ENCODE results near the gene NFIC.
"Not testable (repeated sequence)": the region's sequence is repeated elsewhere in the genome, so short reads cannot be mapped to it uniquely, and the experiment has no call there.

NFIC gene

GRCh38 chr19:3345850-3346460, 20.4 kb upstream of the NFIC start:
- no peak overlapping the region for H3K4me3 ChIP-seq (ENCODE audit: low read length)
- TF ChIP-seq CTCF (IDR thresholded peaks at IDR 0.05; ENCODE audit: insufficient read depth, low read depth, low read length, missing control alignments) = no peak
- DNase-seq (ENCODE audit: low read depth) = no peak

DNA sequence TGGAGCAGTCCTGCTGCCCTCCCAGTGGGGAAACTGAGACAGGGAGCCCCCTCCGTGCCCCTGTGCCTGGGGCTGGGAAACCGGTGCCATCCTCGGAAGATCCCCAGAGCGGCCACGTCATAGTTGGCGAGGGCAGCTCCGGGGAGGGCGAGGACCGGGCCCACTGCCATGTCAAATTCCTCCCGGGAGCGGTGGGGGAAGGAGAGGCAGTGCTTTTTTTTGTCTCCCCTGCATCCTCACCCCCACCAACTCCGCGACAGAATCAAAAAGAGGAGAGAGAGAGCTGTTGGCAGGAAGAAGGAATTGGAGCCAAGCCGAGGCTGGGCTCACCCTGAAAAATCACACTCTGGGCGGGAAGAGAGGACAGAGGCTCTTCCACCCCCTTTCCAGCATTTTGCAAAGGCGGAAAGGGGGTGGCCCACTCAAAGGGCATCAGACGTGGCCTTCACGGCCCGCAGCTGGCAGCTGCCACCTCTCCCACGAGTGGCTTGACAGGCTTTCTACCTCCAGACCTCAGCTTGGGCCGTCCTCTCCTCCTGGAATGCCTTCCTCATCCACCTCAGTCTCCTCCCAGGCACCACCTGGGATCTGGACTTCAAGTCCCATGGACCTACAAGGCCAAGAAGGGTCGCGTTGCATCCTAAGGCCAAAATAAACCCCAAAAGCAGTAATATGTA, 19.6 kb upstream of the NFIC start:
- no peak overlapping the region for H3K4me3 ChIP-seq (ENCODE audit: low read length)
- no peak for DNase-seq (ENCODE audit: low read depth)
- TF ChIP-seq CTCF (IDR thresholded peaks at IDR 0.05; ENCODE audit: insufficient read depth, low read depth, low read length, missing control alignments) = no peak

- no peak overlapping the region for H3K4me3 ChIP-seq (ENCODE audit: low read length)
- TF ChIP-seq CTCF (IDR thresholded peaks at IDR 0.05; ENCODE audit: insufficient read depth, low read depth, low read length, missing control alignments) = no peak
- no peak for DNase-seq (ENCODE audit: low read depth)
Measured at GRCh38 chr19:3348042-3348441, 18.3 kb upstream of the NFIC start.

GRCh38 chr19:3348469-3348868, 17.9 kb upstream of the NFIC start:
- not testable (repeated sequence) for DNase-seq (ENCODE audit: low read depth); H3K4me3 ChIP-seq (ENCODE audit: low read length)

GRCh38 chr19:3350014-3350663, 16.2 kb upstream of the NFIC start:
- no peak overlapping the region for H3K4me3 ChIP-seq (ENCODE audit: low read length)
- no peak for TF ChIP-seq CTCF (IDR thresholded peaks at IDR 0.05; ENCODE audit: insufficient read depth, low read depth, low read length, missing control alignments)
- DNase-seq (ENCODE audit: low read depth) = peak; percentile 70

DNA sequence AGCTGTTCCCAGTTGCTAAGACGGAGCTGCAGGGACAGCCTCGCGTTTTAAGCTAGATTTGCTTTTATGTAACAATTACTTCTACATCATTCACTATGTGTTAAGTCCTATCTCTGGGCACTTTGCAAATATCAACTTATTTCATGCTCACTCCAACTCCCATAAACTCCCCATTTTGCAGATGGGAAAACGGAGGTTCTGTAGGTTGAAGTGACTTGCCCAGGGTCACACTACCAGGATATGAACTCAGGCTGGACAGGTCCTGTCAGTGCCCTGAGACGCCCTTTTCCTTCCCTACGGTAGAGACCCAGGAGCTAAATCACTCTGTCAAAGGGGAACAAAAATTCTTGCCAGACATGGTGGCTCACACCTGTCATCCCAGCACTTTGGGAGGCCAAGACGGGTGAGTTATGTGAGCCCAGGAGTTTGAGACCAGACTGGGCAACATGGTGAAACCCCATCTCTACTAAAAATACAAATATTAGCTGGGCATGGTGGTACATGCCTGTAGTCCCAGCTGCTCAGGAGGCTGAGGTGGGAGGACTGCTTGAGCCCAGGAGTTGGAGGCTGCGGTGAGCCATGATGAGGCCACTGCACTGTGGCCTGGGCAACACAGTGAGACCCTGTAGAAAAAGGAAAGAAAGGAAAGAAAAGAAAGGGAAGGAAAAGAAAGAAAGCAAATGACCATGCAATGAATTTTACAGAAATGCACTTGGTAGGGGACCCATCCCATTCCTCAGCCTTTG, 14.5 kb upstream of the NFIC start:
- TF ChIP-seq CTCF (IDR thresholded peaks at IDR 0.05; ENCODE audit: insufficient read depth, low read depth, low read length, missing control alignments) = no peak
- DNase-seq (ENCODE audit: low read depth) = no peak
- H3K4me3 ChIP-seq (ENCODE audit: low read length) = no peak overlapping the region

DNA sequence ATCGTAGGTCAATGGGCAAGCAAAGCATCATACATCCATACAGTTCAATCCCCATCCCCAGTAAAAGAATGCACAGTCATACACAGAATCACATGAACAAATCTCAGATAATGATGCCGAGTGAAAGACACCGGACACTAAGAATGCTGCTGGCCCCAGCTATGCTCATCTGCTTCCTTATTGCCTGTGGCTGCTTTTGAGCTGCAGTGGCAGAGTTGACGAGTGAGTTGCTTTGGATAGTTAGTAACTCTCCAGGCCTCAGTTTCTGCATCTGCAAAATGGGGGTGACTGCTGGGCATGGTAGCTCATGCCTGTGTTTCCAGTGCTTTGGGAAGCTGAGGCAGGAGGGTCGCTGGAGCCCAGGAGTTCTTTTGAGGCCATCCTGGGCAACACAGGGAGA, 12.9 kb upstream of the NFIC start:
- DNase-seq (ENCODE audit: low read depth) = no peak
- TF ChIP-seq CTCF (IDR thresholded peaks at IDR 0.05; ENCODE audit: insufficient read depth, low read depth, low read length, missing control alignments) = no peak
- H3K4me3 ChIP-seq (ENCODE audit: low read length) = no peak overlapping the region

Data from epithelial cell of esophagus (primary cell).